Measurements from ENCODE around the gene EIF2D.
"Not testable (repeated sequence)": the region's sequence is repeated elsewhere in the genome, so short reads cannot be mapped to it uniquely, and the experiment has no call there.

EIF2D gene

DNA sequence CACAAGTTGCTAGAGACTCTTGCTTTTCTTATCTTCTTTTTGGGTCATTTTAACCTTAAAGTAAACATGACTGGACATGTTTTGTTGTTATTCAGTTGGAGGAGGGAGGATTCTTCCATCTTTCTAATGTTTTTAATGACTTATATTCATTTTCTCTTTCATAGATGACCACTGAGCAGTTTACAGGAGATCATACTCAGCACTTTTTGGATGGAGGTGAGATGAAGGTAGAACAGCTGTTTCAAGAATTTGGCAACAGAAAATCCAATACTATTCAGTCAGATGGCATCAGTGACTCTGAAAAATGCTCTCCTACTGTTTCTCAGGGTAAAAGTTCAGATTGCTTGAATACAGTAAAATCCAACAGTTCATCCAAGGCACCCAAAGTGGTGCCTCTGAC lies 35.0 kb upstream of the EIF2D start:
- Mint-ChIP-seq H3K4me3 (no peak overlapping the region), H3K4me1 (ENCODE audit: low read depth) (no peaks in the 10 kb centered on the region), H3K9me3 (no peaks in the 10 kb centered on the region), H3K36me3 (ENCODE audit: low read depth) (peaks cover 32% of the 10 kb centered on the region), H3K27ac (no peak overlapping the region), H3K27me3 (no peaks in the 10 kb centered on the region)
- DNase-seq, result no peak

DNA sequence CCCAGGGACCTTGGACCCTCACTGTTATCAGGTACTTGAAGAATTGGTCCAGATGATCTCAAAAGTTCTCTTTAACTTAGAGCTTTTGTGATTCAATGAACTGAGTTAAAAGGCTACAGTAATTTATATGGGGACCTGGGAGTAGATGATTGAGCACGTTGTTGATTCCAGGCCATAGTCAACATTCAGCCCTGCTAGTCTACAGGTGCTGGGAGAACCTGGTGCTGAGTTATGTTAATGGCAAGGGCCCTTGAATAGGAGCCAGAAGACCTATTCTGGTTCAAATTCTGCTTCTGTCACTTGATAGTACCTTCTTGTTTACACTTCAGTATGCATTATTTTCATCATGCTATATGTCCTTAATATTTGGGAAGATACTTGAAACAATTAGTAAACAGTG lies 34.2 kb upstream of the EIF2D start:
- H3K4me1 Mint-ChIP-seq (ENCODE audit: low read depth), result no peaks in the 10 kb centered on the region
- no peaks in the 10 kb centered on the region for H3K9me3 Mint-ChIP-seq
- H3K4me3 Mint-ChIP-seq, result no peak overlapping the region
- no peak overlapping the region for H3K27ac Mint-ChIP-seq
- H3K27me3 Mint-ChIP-seq, result no peaks in the 10 kb centered on the region
- no peak for DNase-seq
- peaks cover 30% of the 10 kb centered on the region for H3K36me3 Mint-ChIP-seq (ENCODE audit: low read depth)

DNA sequence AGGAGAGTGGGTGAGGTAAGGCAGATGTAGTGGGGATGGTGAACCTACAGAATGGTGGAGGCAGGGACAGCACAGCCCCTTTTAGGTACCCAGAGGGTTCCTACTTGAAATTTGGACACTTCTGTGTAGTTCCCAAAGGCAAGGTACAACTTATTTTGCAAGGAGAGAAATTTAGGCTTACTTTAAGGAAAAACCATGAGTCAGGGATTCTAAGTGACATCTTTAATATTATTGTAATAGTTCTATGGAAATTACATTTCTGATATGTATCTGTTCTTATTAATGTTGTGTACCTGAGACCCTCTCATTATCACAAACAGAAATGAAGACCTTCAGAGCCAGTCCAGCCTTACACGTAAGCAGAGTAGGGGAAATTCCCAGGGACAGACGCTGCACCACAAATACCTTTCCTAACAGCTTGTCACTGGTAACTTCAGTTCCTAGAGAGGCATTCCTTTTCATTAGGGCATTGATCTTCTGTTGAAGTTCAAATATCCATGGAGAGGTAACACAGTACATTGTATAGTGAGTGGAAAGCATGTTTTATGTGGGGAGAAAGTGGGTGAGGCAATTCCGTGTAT lies 30.9 kb upstream of the EIF2D start:
- Mint-ChIP-seq H3K9me3 (no peaks in the 10 kb centered on the region), H3K27ac (no peak overlapping the region), H3K4me3 (no peak overlapping the region), H3K27me3 (no peaks in the 10 kb centered on the region), H3K36me3 (ENCODE audit: low read depth) (peaks cover 33% of the 10 kb centered on the region), H3K4me1 (ENCODE audit: low read depth) (no peaks in the 10 kb centered on the region)
- DNase-seq, result no peak

DNA sequence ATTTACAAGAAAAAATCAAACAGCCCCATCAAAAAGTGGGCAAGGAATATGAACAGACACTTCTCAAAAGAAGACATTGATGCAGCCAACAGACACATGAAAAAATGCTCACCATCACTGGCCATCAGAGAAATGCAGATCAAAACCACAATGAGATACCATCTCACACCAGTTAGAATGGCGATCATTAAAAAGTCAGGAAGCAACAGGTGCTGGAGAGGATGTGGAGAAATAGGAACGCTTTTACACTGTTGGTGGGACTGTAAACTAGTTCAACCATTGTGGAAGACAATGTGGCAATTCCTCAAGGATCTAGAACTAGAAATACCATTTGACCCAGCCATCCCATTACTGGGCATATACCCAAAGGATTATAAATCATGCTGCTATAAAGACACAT lies 29.8 kb upstream of the EIF2D start:
- H3K27me3 Mint-ChIP-seq; H3K9me3 Mint-ChIP-seq; H3K4me1 Mint-ChIP-seq (ENCODE audit: low read depth); H3K27ac Mint-ChIP-seq; H3K4me3 Mint-ChIP-seq; DNase-seq: not testable (repeated sequence)
- peaks cover 21% of the 10 kb centered on the region for H3K36me3 Mint-ChIP-seq (ENCODE audit: low read depth)

DNA sequence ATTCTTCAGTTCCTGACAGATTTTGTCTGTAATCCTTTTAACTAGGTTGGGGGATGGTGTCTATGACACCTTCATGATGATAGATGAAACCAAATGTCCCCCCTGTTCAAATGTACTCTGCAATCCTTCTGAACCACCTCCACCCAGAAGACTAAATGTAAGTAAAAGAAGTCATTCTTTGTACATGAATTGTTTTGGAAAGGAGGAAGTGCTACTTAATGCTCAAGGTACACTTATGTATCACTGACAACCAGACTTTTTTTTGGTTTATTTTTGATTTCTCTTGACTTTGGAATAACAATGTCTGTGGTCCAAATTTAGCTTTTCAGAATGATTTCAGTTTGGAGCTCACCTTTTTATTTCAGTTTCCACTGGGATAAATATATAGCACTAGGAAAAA lies 25.3 kb upstream of the EIF2D start:
- no peak for DNase-seq
- H3K27me3 Mint-ChIP-seq, result peaks cover 9% of the 10 kb centered on the region
- H3K27ac Mint-ChIP-seq, result no peak overlapping the region
- peak overlapping the region; percentile 83 for H3K4me3 Mint-ChIP-seq
- peaks cover 29% of the 10 kb centered on the region for H3K4me1 Mint-ChIP-seq (ENCODE audit: low read depth)
- no peaks in the 10 kb centered on the region for H3K9me3 Mint-ChIP-seq
- H3K36me3 Mint-ChIP-seq (ENCODE audit: low read depth), result peaks cover 15% of the 10 kb centered on the region

DNA sequence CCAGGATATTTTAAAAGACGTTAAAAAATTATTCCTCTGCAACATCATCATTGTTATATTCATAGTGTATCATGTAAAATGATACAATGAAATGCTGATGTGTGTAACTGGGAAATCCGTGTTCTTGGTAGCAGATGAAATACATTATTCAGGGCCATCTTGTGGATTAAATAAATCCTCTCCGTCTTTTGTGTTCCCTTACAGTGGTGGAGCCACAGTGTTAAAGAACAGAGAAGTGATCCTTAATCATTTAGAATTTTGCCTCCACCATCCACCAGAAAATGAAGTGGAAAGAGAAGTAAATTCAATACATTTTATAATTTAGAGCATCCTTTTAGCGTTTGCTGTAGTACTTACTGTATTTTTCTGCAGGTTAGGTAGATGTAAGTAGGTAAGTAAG lies 24.4 kb upstream of the EIF2D start:
- Mint-ChIP-seq H3K9me3 (no peaks in the 10 kb centered on the region), H3K4me1 (ENCODE audit: low read depth) (peaks cover 29% of the 10 kb centered on the region), H3K27ac (no peak overlapping the region), H3K36me3 (ENCODE audit: low read depth) (peaks cover 13% of the 10 kb centered on the region), H3K4me3 (peak overlapping the region; percentile 83), H3K27me3 (peaks cover 9% of the 10 kb centered on the region)
- no peak for DNase-seq

DNA sequence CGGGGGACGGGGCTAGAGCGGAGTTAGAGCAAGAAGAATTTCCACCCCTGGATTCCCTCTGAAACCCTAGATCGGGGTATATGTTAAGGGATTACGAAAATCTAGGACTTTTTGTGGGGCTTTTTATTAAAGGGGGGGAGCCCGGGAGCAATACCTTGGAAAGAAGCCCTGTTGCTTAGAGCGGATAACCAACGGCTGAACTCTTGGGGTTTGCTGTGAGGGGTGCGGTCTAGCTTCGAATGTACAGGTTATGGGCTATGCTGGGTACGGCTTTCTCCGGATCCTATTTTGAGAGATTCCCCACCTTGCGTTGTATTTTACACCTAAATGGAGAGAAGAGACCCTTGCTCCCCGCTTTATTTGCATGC lies 23.7 kb upstream of the EIF2D start:
- no peaks in the 10 kb centered on the region for H3K9me3 Mint-ChIP-seq
- H3K36me3 Mint-ChIP-seq (ENCODE audit: low read depth), result peaks cover 13% of the 10 kb centered on the region
- H3K4me1 Mint-ChIP-seq (ENCODE audit: low read depth), result peaks cover 29% of the 10 kb centered on the region
- no peak overlapping the region for H3K27ac Mint-ChIP-seq
- peaks cover 9% of the 10 kb centered on the region for H3K27me3 Mint-ChIP-seq
- no peak for DNase-seq
- peak overlapping the region; percentile 83 for H3K4me3 Mint-ChIP-seq

DNA sequence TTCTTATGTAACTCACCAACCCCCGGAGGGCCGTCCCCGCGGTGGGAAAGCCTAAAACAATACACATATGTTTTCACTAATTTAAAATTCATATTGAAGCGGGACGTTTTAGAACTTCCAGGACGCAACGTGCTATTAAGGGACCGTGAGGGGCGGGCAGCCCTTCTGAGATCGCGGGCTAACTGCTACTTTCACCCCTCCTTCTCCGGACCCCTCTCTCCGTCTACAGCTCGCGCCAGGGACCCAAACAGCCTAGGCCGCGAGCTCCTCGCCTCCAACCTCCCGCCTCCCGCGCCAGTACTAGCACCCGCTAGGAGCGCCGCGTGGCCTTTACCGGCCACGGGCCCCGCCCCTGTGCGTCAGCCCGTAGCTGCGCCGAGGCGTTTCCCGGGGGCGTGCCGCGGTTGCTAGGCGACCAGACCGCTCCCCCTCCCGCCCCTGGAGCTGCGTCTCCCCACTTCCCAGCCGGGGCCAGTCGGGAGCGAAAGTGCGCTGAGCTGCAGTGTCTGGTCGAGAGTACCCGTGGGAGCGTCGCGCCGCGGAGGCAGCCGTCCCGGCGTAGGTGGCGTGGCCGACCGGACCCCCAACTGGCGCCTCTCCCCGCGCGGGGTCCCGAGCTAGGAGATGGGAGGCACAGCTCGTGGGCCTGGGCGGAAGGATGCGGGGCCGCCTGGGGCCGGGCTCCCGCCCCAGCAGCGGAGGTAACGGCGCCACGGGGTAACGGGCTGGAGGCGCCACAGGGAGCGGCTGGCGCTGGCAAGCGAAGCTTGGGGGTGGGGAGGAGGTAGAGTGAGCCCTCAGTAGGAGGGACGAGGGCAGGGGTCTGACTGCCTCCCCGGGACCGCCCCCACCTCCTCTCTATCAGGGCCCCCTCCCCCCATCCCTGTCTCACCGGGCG lies 23.1 kb upstream of the EIF2D start, which contains the start of gene DYRK3:
TSS of gene DYRK3 (plus strand) at position 457 of the 898 bp plus-strand sequence. CDS start at position 625, 168 bp downstream.
- Mint-ChIP-seq H3K27ac (peak within 1 kb of the TSS; percentile 92), H3K9me3 (no peaks in the 10 kb centered on the region), H3K27me3 (peaks cover 9% of the 10 kb centered on the region), H3K4me3 (peak within 1 kb of the TSS; percentile 83), H3K36me3 (ENCODE audit: low read depth) (peaks cover 13% of the 10 kb centered on the region), H3K4me1 (ENCODE audit: low read depth) (peaks cover 29% of the 10 kb centered on the region)
- peak; percentile 95 for DNase-seq

DNA sequence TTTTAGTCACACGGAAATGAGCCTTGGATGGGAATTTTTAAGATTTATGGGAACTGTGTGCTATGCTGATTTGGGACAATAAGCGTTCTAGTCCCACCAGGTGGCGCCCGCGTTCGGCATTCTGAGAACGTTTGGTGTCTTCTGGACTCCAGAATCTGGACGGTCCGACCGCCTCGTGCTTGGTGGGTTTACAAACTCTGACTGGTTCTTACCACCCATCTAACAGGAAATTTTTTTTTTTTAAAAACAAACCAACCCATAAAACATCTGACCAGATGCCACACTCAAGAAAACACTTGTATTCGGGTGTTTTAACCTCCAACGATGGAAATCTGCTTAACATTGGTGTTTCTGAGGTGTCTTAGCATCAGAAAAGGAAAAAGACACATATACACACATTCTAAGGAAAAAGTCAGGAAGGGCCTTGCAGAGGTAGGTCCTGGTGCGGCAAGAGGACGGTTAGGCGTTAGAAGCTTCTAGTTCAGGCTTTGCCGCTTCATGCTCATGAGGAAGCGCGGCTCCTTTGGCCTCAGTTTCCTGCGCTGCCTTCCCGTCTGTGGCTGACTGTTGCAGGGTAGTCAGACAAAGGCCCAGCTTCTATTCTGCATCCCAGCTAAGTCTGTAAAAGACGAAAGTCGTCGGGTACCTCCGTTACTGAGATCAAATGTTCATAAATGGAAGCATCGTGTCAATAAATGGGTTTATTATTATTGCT lies 22.3 kb upstream of the EIF2D start:
- H3K4me1 Mint-ChIP-seq (ENCODE audit: low read depth), result peaks cover 29% of the 10 kb centered on the region
- H3K9me3 Mint-ChIP-seq, result no peaks in the 10 kb centered on the region
- peak overlapping the region; percentile 83 for H3K4me3 Mint-ChIP-seq
- peaks cover 8% of the 10 kb centered on the region for H3K36me3 Mint-ChIP-seq (ENCODE audit: low read depth)
- H3K27ac Mint-ChIP-seq, result peak overlapping the region; percentile 92
- DNase-seq, result peak; percentile 83
- H3K27me3 Mint-ChIP-seq, result peaks cover 9% of the 10 kb centered on the region

DNA sequence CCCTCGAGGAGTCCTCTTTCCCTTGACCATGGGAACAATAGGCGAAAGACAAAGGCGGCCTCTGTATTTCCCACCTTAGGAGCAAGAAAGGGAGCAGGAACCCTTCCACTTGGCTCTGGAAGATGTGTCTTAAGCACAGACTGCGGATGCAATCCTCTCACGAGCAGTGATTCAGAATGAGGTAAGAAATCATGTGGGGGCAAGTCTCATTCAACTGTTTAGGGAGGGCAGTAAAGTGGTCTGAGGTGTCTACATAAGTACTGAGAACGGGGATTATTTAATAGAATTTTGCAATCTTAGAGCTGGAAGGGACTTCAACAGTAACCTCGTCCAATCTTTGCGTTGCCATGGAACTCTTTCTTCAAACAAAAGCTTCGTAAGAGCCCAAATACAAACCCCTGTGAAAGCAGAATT lies 21.4 kb upstream of the EIF2D start:
- Mint-ChIP-seq H3K27ac (no peak overlapping the region), H3K9me3 (no peaks in the 10 kb centered on the region), H3K27me3 (peaks cover 9% of the 10 kb centered on the region), H3K36me3 (ENCODE audit: low read depth) (peaks cover under 1% of the 10 kb centered on the region), H3K4me3 (no peak overlapping the region), H3K4me1 (ENCODE audit: low read depth) (peaks cover 29% of the 10 kb centered on the region)
- DNase-seq, result no peak

DNA sequence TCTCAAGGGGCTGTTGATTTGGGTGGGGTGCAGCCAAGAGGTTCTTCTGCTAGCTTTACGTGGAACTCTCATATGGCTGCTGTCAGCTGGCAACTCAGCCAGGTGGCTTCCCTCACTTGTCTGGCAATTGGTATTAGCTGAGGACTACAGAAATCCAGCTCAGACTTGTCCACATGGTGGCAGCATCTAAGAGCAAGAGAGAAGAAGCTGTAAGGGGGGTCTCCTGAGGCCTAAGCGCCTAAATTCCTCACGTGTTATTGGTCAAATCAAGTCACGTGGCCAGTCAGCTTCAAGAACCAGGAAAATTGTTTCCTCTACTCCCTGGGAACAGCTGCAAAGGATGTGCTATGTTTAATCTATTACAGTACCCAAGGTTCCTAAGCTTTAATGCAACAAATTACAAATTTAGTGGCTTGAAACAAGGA lies 18.8 kb upstream of the EIF2D start:
- DNase-seq, result no peak
- H3K27ac Mint-ChIP-seq, result no peak overlapping the region
- no peaks in the 10 kb centered on the region for H3K36me3 Mint-ChIP-seq (ENCODE audit: low read depth)
- H3K9me3 Mint-ChIP-seq, result no peaks in the 10 kb centered on the region
- H3K27me3 Mint-ChIP-seq, result peaks cover 4% of the 10 kb centered on the region
- no peak overlapping the region for H3K4me3 Mint-ChIP-seq
- peaks cover 15% of the 10 kb centered on the region for H3K4me1 Mint-ChIP-seq (ENCODE audit: low read depth)

DNA sequence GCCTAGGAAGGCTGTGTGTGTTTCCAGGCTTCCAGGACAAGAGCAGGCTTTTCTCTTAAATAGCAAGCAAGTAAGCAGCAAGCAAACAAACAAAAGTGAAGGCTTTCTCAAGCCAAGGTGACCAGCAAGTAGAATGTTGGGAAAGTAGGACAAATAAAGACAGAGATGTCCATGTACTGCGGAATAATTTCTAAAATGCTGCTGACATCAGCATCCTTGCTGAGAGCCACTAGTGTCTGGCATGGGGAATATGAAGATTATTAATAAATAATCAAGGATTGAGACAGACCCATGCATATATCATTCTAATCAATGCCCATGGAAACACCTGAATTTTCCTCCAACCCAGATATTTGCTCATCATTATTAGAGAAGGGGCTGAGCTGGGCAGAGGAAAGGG lies 16.7 kb upstream of the EIF2D start:
- Mint-ChIP-seq H3K4me1 (ENCODE audit: low read depth) (peaks cover 2% of the 10 kb centered on the region), H3K27ac (no peak overlapping the region), H3K9me3 (no peaks in the 10 kb centered on the region), H3K4me3 (no peak overlapping the region), H3K36me3 (ENCODE audit: low read depth) (no peaks in the 10 kb centered on the region), H3K27me3 (peaks cover 4% of the 10 kb centered on the region)
- no peak for DNase-seq

DNA sequence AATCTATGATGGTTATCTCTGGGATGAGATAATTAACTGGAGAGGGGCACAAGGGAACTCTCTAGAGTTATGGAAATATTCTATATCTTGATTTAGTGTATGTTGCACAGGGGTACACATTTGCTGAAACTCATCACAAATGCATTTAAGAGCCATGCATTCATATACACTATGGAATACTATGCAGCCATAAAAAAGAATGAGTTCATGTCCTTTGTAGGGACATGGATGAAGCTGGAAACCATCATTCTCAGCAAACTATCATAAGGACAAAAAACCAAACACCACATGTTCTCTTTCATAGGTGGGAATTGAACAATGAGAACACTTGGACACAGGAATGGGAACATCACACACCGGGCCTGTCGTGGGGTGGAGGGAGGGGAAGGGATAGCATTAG lies 14.1 kb upstream of the EIF2D start:
- H3K27me3 Mint-ChIP-seq; H3K4me3 Mint-ChIP-seq; H3K27ac Mint-ChIP-seq; H3K36me3 Mint-ChIP-seq (ENCODE audit: low read depth); DNase-seq; H3K9me3 Mint-ChIP-seq; H3K4me1 Mint-ChIP-seq (ENCODE audit: low read depth): not testable (repeated sequence)

DNA sequence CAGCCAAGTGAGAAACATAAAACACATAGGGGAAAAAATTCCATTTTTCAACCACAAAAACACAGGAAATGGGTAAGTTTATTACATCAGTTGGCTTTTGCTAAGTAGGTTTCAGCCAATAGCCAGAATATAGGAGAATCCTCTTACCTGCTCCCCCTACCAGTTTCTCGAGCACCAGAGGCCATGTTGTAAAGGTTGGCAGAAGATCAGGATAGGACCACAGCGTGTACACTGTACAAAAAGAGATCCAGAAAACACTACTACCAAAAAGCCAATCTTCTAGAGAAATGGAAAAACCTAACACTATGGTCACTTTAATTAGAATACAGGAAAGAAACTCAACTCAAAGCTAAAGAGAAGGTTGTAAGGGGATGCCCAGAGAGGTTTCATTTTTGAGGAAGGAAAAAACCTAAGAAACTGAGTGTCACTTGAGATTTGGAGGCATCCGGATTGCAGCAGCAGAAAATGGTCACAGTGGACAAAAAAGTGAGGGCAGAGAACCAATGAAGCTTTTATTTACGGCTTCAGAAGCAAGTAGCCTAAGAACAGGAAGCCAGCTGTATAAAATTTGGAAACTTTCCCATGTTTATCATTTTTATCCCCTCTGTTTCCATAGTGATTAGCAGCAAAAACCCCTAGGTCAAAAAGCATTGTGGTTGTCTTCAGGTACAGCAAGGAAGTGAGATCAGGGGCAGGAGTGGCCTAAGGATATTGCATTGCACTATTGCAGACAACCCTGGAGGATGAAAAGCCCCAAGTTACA lies 2.9 kb downstream of the EIF2D start:
- Mint-ChIP-seq H3K27ac (peak overlapping the region; percentile 90), H3K4me3 (peak overlapping the region; percentile 64), H3K4me1 (ENCODE audit: low read depth) (peaks cover 48% of the 10 kb centered on the region), H3K9me3 (no peaks in the 10 kb centered on the region), H3K27me3 (no peaks in the 10 kb centered on the region), H3K36me3 (ENCODE audit: low read depth) (peaks cover 74% of the 10 kb centered on the region)
- DNase-seq, result no peak

All from activated T-cell treated with anti-CD3 and anti-CD28 coated beads, Interleukin-2, amount 50 U/mL, for 24 hours (primary cell).